HG03442 (cell line): Measurements from ENCODE around the gene RTF1.
"Not testable (repeated sequence)": the region's sequence is repeated elsewhere in the genome, so short reads cannot be mapped to it uniquely, and the experiment has no call there.

Source experiments
- ATAC-seq: cut with Tn5 transposase; IDR thresholded peaks from one replicate; pipeline ENCODE4 v1.9.1; 2021; ENCODE audit warnings: mild to moderate bottlenecking, moderate library complexity; ENCODE audit not compliant: unreplicated experiment

RTF1 gene

GRCh38 chr15:41435037-41435786 is 18.3 kb downstream of the RTF1 start:
- no peak for ATAC-seq

GRCh38 chr15:41437448-41437847 is 20.6 kb downstream of the RTF1 start:
- ATAC-seq: no peak

GRCh38 chr15:41438206-41438605 is 21.3 kb downstream of the RTF1 start:
- no peak for ATAC-seq

- ATAC-seq: not testable (repeated sequence)
Measured at GRCh38 chr15:41438745-41439144, 21.9 kb downstream of the RTF1 start.

- no peak for ATAC-seq
Measured at GRCh38 chr15:41443275-41443674, 26.4 kb downstream of the RTF1 start.

GRCh38 chr15:41445399-41445798 is 28.5 kb downstream of the RTF1 start:
- ATAC-seq: no peak

GRCh38 chr15:41462084-41462795 is 45.3 kb downstream of the RTF1 start:
- ATAC-seq: no peak

- ATAC-seq: no peak
Measured at GRCh38 chr15:41464889-41465580, 48.1 kb downstream of the RTF1 start.

- no peak for ATAC-seq
Measured at GRCh38 chr15:41465822-41466421, 49.0 kb downstream of the RTF1 start.

- ATAC-seq: no peak
Measured at GRCh38 chr15:41466711-41467110, 49.8 kb downstream of the RTF1 start.

GRCh38 chr15:41469644-41470043 is 52.7 kb downstream of the RTF1 start:
- ATAC-seq: not testable (repeated sequence)

- ATAC-seq: no peak
Measured at GRCh38 chr15:41473418-41473817, 56.5 kb downstream of the RTF1 start.

- no peak for ATAC-seq
Measured at GRCh38 chr15:41474436-41474835, 57.5 kb downstream of the RTF1 start.

- no peak for ATAC-seq
Measured at GRCh38 chr15:41474941-41475340, 58.0 kb downstream of the RTF1 start.

- ATAC-seq: no peak
Measured at GRCh38 chr15:41476416-41477048, 59.6 kb downstream of the RTF1 start.

- no peak for ATAC-seq
Measured at GRCh38 chr15:41480396-41481140, 63.7 kb downstream of the RTF1 start.

- no peak for ATAC-seq
Measured at GRCh38 chr15:41482110-41482877, 65.4 kb downstream of the RTF1 start.

GRCh38 chr15:41483115-41483514 is 66.2 kb downstream of the RTF1 start:
- no peak for ATAC-seq

- ATAC-seq: no peak
Measured at GRCh38 chr15:41483519-41483918, 66.6 kb downstream of the RTF1 start.
